Smooth muscle cell (in vitro differentiated cells): ENCODE measurements around the gene CLDN9. TPM values are rescaled to one million over a fixed set of nuclear protein-coding genes. Genes with fewer than 3 reads are reported as not detected.

Experiments used
- DNase-seq: peaks from one replicate; lab custom pipeline; 2025; ENCODE audit not compliant: unreplicated experiment; lab: John Stamatoyannopoulos, UW
- H2AFZ ChIP-seq: fragments of 200-600 bp; sonication (generic); 2 replicates; pipeline ENCODE4 v1.6.0; 2016; ENCODE audit warnings: antibody characterized with exemption, low read depth, mild to moderate bottlenecking
- H3F3A ChIP-seq: fragments of 200-600 bp; sonication (generic); 2 replicates; pipeline ENCODE4 v1.6.0; 2017; ENCODE audit warnings: antibody characterized with exemption, low read depth
- H3K27ac ChIP-seq: fragments of 200-600 bp; sonication (generic); 2 replicates; pipeline ENCODE4 v1.5.1; 2016; ENCODE audit warnings: low read depth, mild to moderate bottlenecking
- H3K27me3 ChIP-seq: fragments of 200-600 bp; sonication (generic); 2 replicates; pipeline ENCODE4 v1.6.1; 2016; ENCODE audit warnings: low read depth, mild to moderate bottlenecking
- H3K36me3 ChIP-seq: fragments of 200-600 bp; sonication (generic); 2 replicates; pipeline ENCODE4 v1.5.1; 2016; ENCODE audit warnings: low read depth
- H3K4me1 ChIP-seq: fragments of 200-600 bp; sonication (generic); 2 replicates; pipeline ENCODE4 v1.5.1; 2016; ENCODE audit warnings: low read depth
- H3K4me2 ChIP-seq: fragments of 200-600 bp; sonication (generic); 2 replicates; pipeline ENCODE4 v1.6.0; 2016; ENCODE audit warnings: mild to moderate bottlenecking
- H3K4me3 ChIP-seq: fragments of 200-600 bp; sonication (generic); 2 replicates; pipeline ENCODE4 v1.5.1; 2016; ENCODE audit warnings: mild to moderate bottlenecking
- H3K79me2 ChIP-seq: fragments of 200-600 bp; sonication (generic); 2 replicates; pipeline ENCODE4 v1.6.0; 2016; ENCODE audit warnings: low read depth, mild to moderate bottlenecking
- H3K9ac ChIP-seq: fragments of 200-600 bp; sonication (generic); 2 replicates; pipeline ENCODE4 v1.6.0; 2016; ENCODE audit warnings: low read depth
- H3K9me3 ChIP-seq: fragments of 200-600 bp; sonication (generic); replicated peaks from 2 replicates; pipeline ENCODE4 v1.5.1; 2016; ENCODE audit warnings: low read depth
- H4K20me1 ChIP-seq: fragments of 200-600 bp; sonication (generic); 2 replicates; pipeline ENCODE4 v1.6.0; 2016; ENCODE audit warnings: low read depth
- CTCF ChIP-seq: fragments of 200-600 bp; sonication (generic); IDR thresholded peaks from 2 replicates; pipeline ENCODE4 v1.5.1; 2017; ENCODE audit warnings: borderline replicate concordance, mild to moderate bottlenecking, antibody characterized with exemption; ENCODE audit not compliant: insufficient read depth, poor library complexity, severe bottlenecking
- WGBS: methylation state at CpG from one replicate; pipeline ENCODE4 v1.1.7; 2016; ENCODE audit warnings: low lambda C conversion rate; 5-methylcytosine and 5-hydroxymethylcytosine counted together
- polyA plus RNA-seq: library from polyadenylated mRNA; unstranded; fragments of >200 nt; fragmentation: Nextera tagmentation; extraction: Ambion mirVana; gene quantifications from 2 replicates; pipeline ENCODE4 v1.2.1, GENCODE V29; 2016
- small RNA-seq: library from RNA; depleted of rRNA; stranded (forward); fragments of <200 nt; gene quantifications from one replicate; pipeline ENCODE3, GENCODE V24; 2014
- total RNA-seq: library from RNA; depleted of rRNA; stranded (reverse); fragments of >200 nt; gene quantifications from 2 replicates; pipeline ENCODE4 v1.2.3, GENCODE V29; 2014

The CLDN9 gene
- total and polyA plus RNA-seq, 2 experiments from 2014 or later, result 0.81 to 1.8 TPM

DNA sequence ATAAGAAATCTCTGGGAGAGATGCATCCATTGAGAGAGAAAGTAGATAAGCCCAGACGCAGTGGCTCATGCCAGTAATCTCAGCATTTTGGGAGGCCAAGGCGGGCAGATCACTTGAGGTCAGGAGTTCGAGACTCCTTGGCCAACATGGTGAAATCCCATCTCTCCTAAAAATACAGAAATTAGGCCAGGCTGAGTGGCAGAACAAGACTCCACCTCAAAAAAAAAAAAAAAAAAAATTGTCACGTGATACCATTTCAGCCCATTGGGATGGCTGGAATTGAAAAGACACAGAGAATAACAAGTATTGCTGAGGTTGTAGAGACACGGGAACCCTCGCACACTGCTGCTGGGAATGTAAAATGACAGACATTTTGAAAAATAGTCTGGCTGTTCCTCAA, 49.8 kb downstream of the CLDN9 start:
- Histone ChIP-seq H3K79me2 (no peaks in the 10 kb centered on the region), H3K4me1 (peaks cover 7% of the 10 kb centered on the region), H3K27me3 (no peaks in the 10 kb centered on the region), H3K36me3 (no peaks in the 10 kb centered on the region), H3K9ac (no peak overlapping the region), H4K20me1 (peaks cover 8% of the 10 kb centered on the region), H3K4me2 (no peak overlapping the region), H2AFZ (no peak overlapping the region), H3K4me3 (no peak overlapping the region), H3K9me3 (no peaks in the 10 kb centered on the region), H3K27ac (no peak overlapping the region), H3F3A (peaks cover 12% of the 10 kb centered on the region)
- TF ChIP-seq CTCF, result no peak
- DNase-seq, result no peak
- 95% methylated on average over 6 of the region's 6 CpGs for WGBS

DNA sequence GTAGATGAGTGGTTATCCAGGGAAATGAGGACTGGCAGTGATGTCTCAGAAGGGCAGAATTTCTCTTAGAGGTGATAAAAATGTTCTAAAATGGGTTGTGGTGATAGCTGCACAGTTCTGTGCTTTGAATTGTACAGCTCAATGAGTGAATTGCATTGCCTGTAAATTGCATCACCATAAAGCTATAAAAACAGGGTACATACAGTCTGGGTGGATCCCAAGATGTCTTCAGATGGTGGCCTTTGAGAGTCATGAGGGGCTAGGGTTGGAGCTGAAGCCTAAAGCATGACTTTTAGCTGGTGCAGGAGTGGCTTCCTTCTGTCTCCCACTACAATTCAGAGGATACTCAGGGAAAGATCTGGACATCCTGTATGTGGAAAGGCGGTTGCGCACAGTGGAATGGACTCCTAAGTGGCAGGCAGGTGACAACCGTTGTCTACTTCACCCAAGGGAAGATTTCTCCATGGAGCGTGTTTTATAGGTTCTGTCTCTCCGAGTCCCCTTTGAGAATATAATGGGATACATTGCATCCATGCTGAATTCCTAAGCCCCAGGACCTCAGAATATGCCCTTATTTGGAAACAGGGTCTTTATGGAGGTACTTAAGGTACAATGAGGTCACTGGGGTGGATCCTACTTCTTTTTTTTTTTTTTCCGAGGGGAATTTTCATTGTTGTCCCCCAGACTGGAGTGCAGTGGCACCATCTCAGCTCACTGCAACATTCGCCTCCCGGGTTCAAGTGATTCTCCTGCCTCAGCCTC, 51.1 kb downstream of the CLDN9 start:
- Histone ChIP-seq H3K9ac (no peak overlapping the region), H3K79me2 (no peaks in the 10 kb centered on the region), H3K4me1 (peaks cover 3% of the 10 kb centered on the region), H3K27me3 (no peaks in the 10 kb centered on the region), H4K20me1 (no peaks in the 10 kb centered on the region), H3K27ac (no peak overlapping the region), H3K4me3 (no peak overlapping the region), H2AFZ (no peak overlapping the region), H3K9me3 (no peaks in the 10 kb centered on the region), H3K4me2 (no peak overlapping the region), H3K36me3 (no peaks in the 10 kb centered on the region), H3F3A (peaks cover 12% of the 10 kb centered on the region)
- DNase-seq, result no peak
- WGBS, result 92% methylated on average over 8 of the region's 8 CpGs
- TF ChIP-seq CTCF, result no peak

Small RNA genes lying within 50 kb of the gene (small RNA-seq; reads per million reads assigned to genes)
- gene LINC00514, result 0.08 reads per million

Other genes with a start within 250 kb of the CLDN9 start
- gene ELOB, start 235.6 kb upstream of the CLDN9 start, total RNA-seq, result 529 and 1,090 TPM in 2 replicates
- 709 and 739 TPM in 2 replicates for gene ELOB, start 235.6 kb upstream of the CLDN9 start, polyA plus RNA-seq
- not detected in 2 replicates for gene PRSS33, start 225.4 kb upstream of the CLDN9 start, total RNA-seq
- gene PRSS33, start 225.4 kb upstream of the CLDN9 start, polyA plus RNA-seq, result not detected in 2 replicates
- gene PRSS41, start 214.5 kb upstream of the CLDN9 start, total RNA-seq, result not detected in 2 replicates
- gene PRSS41, start 214.5 kb upstream of the CLDN9 start, polyA plus RNA-seq, result not detected in 2 replicates
- gene PRSS21, start 195.7 kb upstream of the CLDN9 start, total RNA-seq, result not detected in 2 replicates
- gene PRSS21, start 195.7 kb upstream of the CLDN9 start, polyA plus RNA-seq, result not detected in 2 replicates
- gene ZG16B, start 182.6 kb upstream of the CLDN9 start, total RNA-seq, result not detected in 2 replicates
- gene ZG16B, start 182.6 kb upstream of the CLDN9 start, polyA plus RNA-seq, result not detected in 2 replicates
- gene PRSS22, start 154.8 kb upstream of the CLDN9 start, total RNA-seq, result 2.2 TPM in 1 of 2 replicates, not detected in the other
- gene PRSS22, start 154.8 kb upstream of the CLDN9 start, polyA plus RNA-seq, result 0.79 and 3.7 TPM in 2 replicates
- 31.7 and 44.6 TPM in 2 replicates for gene FLYWCH2, start 129.7 kb upstream of the CLDN9 start, total RNA-seq
- 49.3 and 52.7 TPM in 2 replicates for gene FLYWCH2, start 129.7 kb upstream of the CLDN9 start, polyA plus RNA-seq
- 13.5 and 26.1 TPM in 2 replicates for gene FLYWCH1, start 101.0 kb upstream of the CLDN9 start, total RNA-seq
- 26.0 and 26.4 TPM in 2 replicates for gene FLYWCH1, start 101.0 kb upstream of the CLDN9 start, polyA plus RNA-seq
- gene KREMEN2, start 48.6 kb upstream of the CLDN9 start, total RNA-seq, result 0.27 and 1.3 TPM in 2 replicates
- 2.0 TPM in 2 replicates for gene KREMEN2, start 48.6 kb upstream of the CLDN9 start, polyA plus RNA-seq
- gene PAQR4, start 43.6 kb upstream of the CLDN9 start, total RNA-seq, result 4.6 and 4.8 TPM in 2 replicates
- 7.9 and 9.3 TPM in 2 replicates for gene PAQR4, start 43.6 kb upstream of the CLDN9 start, polyA plus RNA-seq
- 10.4 and 13.8 TPM in 2 replicates for gene PKMYT1, start 32.5 kb upstream of the CLDN9 start, total RNA-seq
- gene PKMYT1, start 32.5 kb upstream of the CLDN9 start, polyA plus RNA-seq, result 28.9 and 32.6 TPM in 2 replicates
- 97.0 and 113 TPM in 2 replicates for gene CLDN6, start 5.3 kb downstream of the CLDN9 start, total RNA-seq
- gene CLDN6, start 5.3 kb downstream of the CLDN9 start, polyA plus RNA-seq, result 55.4 and 365 TPM in 2 replicates
- gene TNFRSF12A, start 7.4 kb downstream of the CLDN9 start, total RNA-seq, result 192 and 219 TPM in 2 replicates
- 386 and 512 TPM in 2 replicates for gene TNFRSF12A, start 7.4 kb downstream of the CLDN9 start, polyA plus RNA-seq
- gene HCFC1R1, start 11.0 kb downstream of the CLDN9 start, total RNA-seq, result 63.3 and 73.5 TPM in 2 replicates
- 337 and 367 TPM in 2 replicates for gene HCFC1R1, start 11.0 kb downstream of the CLDN9 start, polyA plus RNA-seq
- gene THOC6, start 11.1 kb downstream of the CLDN9 start, total RNA-seq, result 24.1 and 28.9 TPM in 2 replicates
- gene THOC6, start 11.1 kb downstream of the CLDN9 start, polyA plus RNA-seq, result 59.4 and 83.9 TPM in 2 replicates
- gene BICDL2, start 24.0 kb downstream of the CLDN9 start, total RNA-seq, result 0.49 and 1.5 TPM in 2 replicates
- gene BICDL2, start 24.0 kb downstream of the CLDN9 start, polyA plus RNA-seq, result 0.86 and 7.9 TPM in 2 replicates
- 0.36 and 0.90 TPM in 2 replicates for gene MMP25, start 33.6 kb downstream of the CLDN9 start, total RNA-seq
- gene MMP25, start 33.6 kb downstream of the CLDN9 start, polyA plus RNA-seq, result 1.3 and 3.5 TPM in 2 replicates
- 25.1 and 26.3 TPM in 2 replicates for gene IL32, start 52.7 kb downstream of the CLDN9 start, total RNA-seq
- gene IL32, start 52.7 kb downstream of the CLDN9 start, polyA plus RNA-seq, result 27.7 and 35.0 TPM in 2 replicates
- not detected in 2 replicates for gene ZSCAN10, start 86.4 kb downstream of the CLDN9 start, total RNA-seq
- gene ZSCAN10, start 86.4 kb downstream of the CLDN9 start, polyA plus RNA-seq, result 0.30 TPM in 1 of 2 replicates, not detected in the other
- gene ZNF205, start 99.7 kb downstream of the CLDN9 start, total RNA-seq, result 7.2 and 7.9 TPM in 2 replicates
- gene ZNF205, start 99.7 kb downstream of the CLDN9 start, polyA plus RNA-seq, result 11.9 and 12.8 TPM in 2 replicates
- 4.4 and 9.2 TPM in 2 replicates for gene ZNF213, start 122.1 kb downstream of the CLDN9 start, total RNA-seq
- gene ZNF213, start 122.1 kb downstream of the CLDN9 start, polyA plus RNA-seq, result 8.3 and 9.6 TPM in 2 replicates
- not detected in 2 replicates for gene OR1F1, start 175.3 kb downstream of the CLDN9 start, total RNA-seq
- not detected in 2 replicates for gene OR1F1, start 175.3 kb downstream of the CLDN9 start, polyA plus RNA-seq
- 7.7 and 8.7 TPM in 2 replicates for gene ZNF200, start 222.2 kb downstream of the CLDN9 start, total RNA-seq
- gene ZNF200, start 222.2 kb downstream of the CLDN9 start, polyA plus RNA-seq, result 6.1 and 7.0 TPM in 2 replicates
- gene MEFV, start 243.7 kb downstream of the CLDN9 start, total RNA-seq, result 0.72 TPM in 1 of 2 replicates, not detected in the other
- gene MEFV, start 243.7 kb downstream of the CLDN9 start, polyA plus RNA-seq, result not detected in 2 replicates